ENCODE results near the gene SERTAD3.

SERTAD3 gene

DNA sequence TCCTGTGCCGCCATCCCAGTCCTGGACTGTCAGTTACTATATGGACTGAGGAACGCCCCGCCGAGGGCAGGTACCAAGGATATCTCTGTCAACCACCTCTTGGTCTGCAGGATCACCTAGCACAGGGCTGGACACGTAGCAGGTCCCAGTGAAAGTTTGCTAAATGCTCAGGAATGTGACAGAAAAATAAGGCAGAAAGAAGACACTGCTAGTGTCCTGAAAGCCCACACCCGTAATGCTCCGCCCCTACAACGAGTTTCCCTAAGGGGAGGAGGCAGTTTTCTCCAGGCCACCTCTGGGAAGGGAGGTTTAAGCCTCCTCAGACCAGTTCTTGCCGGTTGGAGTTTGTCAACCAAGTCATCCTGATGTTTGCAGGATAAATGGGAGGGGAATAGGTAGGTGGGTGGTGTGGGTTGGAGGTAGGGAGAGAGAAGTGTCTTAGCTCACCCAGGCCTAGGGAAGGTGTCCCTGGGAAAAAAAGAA lies 1.7 kb upstream of the SERTAD3 start:
- peak; percentile 43 for DNase-seq (ENCODE audit: low read depth)
- no peak overlapping the region for H3K4me3 ChIP-seq (ENCODE audit: low read depth, low read length)
- TF ChIP-seq, protein P1, sequence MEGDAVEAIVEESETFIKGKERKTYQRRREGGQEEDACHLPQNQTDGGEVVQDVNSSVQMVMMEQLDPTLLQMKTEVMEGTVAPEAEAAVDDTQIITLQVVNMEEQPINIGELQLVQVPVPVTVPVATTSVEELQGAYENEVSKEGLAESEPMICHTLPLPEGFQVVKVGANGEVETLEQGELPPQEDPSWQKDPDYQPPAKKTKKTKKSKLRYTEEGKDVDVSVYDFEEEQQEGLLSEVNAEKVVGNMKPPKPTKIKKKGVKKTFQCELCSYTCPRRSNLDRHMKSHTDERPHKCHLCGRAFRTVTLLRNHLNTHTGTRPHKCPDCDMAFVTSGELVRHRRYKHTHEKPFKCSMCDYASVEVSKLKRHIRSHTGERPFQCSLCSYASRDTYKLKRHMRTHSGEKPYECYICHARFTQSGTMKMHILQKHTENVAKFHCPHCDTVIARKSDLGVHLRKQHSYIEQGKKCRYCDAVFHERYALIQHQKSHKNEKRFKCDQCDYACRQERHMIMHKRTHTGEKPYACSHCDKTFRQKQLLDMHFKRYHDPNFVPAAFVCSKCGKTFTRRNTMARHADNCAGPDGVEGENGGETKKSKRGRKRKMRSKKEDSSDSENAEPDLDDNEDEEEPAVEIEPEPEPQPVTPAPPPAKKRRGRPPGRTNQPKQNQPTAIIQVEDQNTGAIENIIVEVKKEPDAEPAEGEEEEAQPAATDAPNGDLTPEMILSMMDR (IDR thresholded peaks at IDR 0.05; ENCODE audit: control insufficient read depth, extremely low read depth, insufficient read depth) = no peak

GRCh38 chr19:40444825-40445312 lies 734 bp upstream of the SERTAD3 start:
- peak overlapping the region; percentile 95 for H3K4me3 ChIP-seq (ENCODE audit: low read depth, low read length)
- TF ChIP-seq, protein P1 (IDR thresholded peaks at IDR 0.05; ENCODE audit: control insufficient read depth, extremely low read depth, insufficient read depth) = no peak
- no peak for DNase-seq (ENCODE audit: low read depth)

DNA sequence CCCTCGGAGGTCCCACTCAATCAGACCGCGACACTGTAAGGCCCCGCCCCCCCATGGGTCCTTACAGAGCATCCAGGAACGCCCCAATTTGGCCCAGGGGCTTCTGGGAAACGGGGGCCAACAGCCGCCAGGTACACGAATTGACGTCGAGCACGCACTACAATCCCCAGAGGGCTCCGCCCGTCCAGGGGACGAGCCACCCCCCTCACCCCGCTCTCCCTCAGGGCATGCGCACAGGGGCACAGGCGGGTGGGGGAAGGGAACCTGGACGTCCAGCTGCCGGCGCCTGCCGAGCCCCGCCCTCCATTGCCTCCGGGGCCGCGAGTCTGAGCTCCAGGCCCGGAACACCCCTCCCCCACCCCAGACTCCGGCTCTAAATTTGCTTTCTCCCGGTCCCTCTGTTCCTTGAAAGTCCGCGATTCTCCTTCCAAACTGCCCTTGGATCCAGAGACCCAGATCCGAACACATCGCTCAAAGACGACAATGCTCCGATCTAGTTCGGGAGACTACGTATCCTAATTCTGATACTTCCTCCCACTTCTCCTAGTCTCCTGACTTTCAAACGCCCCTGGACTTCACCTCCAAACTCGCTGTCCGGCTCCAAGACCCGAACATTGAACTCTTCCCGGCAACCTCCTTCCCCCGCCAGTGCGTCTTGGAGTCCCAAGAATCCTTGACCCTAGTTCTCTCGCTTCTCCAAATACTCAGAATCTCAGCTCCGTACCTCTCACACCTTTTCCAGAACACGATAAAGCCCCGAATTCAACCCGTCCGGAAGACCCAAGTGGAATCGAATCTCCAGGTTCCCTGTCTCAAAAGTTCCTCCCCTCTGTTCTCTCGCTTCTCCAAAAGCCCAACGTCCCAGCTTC lies 770 bp downstream of the SERTAD3 start:
- peak overlapping the region; percentile 95 for H3K4me3 ChIP-seq (ENCODE audit: low read depth, low read length)
- TF ChIP-seq, protein P1 (IDR thresholded peaks at IDR 0.05; ENCODE audit: control insufficient read depth, extremely low read depth, insufficient read depth) = no peak
- peak; percentile 99 for DNase-seq (ENCODE audit: low read depth)

GRCh38 chr19:40442328-40443130 lies 1.6 kb downstream of the SERTAD3 start:
- TF ChIP-seq, protein P1 (IDR thresholded peaks at IDR 0.05; ENCODE audit: control insufficient read depth, extremely low read depth, insufficient read depth) = no peak
- DNase-seq (ENCODE audit: low read depth) = no peak
- peak overlapping the region; percentile 95 for H3K4me3 ChIP-seq (ENCODE audit: low read depth, low read length)

DNA sequence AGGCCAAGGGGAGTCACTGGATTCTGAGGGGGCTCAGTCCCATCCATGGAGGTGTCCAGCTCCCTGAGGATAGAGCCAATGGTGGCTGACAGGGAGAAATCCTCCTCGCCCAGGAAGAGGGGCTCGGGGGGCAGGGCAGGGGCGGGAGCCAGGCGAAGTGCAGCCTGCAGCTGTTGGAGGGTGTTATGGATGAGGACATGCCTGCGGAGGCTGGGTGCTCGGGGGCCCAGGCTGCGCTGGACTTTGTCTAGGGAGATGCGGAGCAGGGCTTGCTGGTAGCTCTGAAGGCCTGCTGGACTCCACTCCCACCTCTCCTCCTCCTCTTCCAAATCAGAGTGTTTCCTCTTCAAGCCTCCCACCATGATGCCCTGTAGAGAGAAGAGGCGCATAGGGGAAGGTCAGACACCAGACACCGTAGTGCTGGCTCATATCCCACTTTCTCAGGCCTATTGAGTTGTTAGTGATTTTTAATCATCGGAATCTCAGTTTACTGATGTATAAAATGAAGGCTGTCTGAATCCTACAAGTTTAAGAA lies 2.3 kb downstream of the SERTAD3 start:
- H3K4me3 ChIP-seq (ENCODE audit: low read depth, low read length) = peak overlapping the region; percentile 95; the same call in 1 of the 2 replicates
- DNase-seq (ENCODE audit: low read depth) = no peak
- TF ChIP-seq, protein P1 (IDR thresholded peaks at IDR 0.05; ENCODE audit: control insufficient read depth, extremely low read depth, insufficient read depth) = no peak

DNA sequence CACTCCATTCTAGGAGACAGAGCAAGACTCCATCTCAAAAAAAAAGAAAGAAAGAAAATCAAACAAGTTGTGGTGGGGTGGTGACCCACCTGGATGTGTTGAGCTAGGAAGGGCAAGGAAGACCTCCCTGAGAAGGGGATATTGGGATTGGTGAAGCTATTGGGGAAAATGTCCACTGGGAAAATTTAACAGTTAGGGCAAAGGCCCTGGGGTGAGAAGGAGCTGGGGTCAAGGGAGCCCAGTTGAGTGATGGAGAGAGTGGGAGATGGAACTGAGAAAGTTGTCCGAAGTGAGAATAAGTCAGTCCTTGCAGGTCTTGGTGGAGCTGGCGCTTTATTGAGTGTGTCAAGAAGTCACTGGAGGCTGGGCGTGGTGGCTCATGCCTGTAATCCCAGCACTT lies 5.9 kb downstream of the SERTAD3 start:
- TF ChIP-seq, protein P1 (IDR thresholded peaks at IDR 0.05; ENCODE audit: control insufficient read depth, extremely low read depth, insufficient read depth) = no peak
- DNase-seq (ENCODE audit: low read depth) = no peak
- no peak overlapping the region for H3K4me3 ChIP-seq (ENCODE audit: low read depth, low read length)
